OCI-LY7 (cell line): Measurements from ENCODE around the gene ABHD12. TPM values are rescaled to one million over a fixed set of nuclear protein-coding genes. Genes with fewer than 3 reads are reported as not detected.

Experiments
- BruUV-seq: library from RNA; stranded (reverse); fragments of 400-500 nt; replicated peaks from 2 replicates; lab custom pipeline; 2021; lab: Mats Ljungman, UMichigan
- CTCF ChIA-PET: fragments of 300-600 bp; sonication (Branson Sonifier 250); formaldehyde crosslinking; loops from one replicate; lab custom pipeline; 2022; ENCODE audit warnings: antibody characterized with exemption; ENCODE audit not compliant: unreplicated experiment; lab: Charles Lee
- POLR2A ChIA-PET: fragments of 300-600 bp; sonication (Branson Sonifier 250); formaldehyde crosslinking; loops from one replicate; lab custom pipeline; 2022; ENCODE audit warnings: antibody characterized with exemption; lab: Charles Lee
- DNase-seq: peaks from one replicate; pipeline ENCODE4 v3.0.0-alpha.2; 2015; ENCODE audit warnings: low spot score
- H2AFZ ChIP-seq: fragments of 200-600 bp; sonication (generic), shearing (Covaris generic); 2 replicates; pipeline ENCODE4 v1.6.1; 2014; ENCODE audit warnings: mild to moderate bottlenecking, antibody characterized with exemption, low read length, moderate library complexity
- H3K27ac ChIP-seq: fragments of 200-600 bp; sonication (generic); 2 replicates; pipeline ENCODE4 v1.5.1; 2014; ENCODE audit warnings: mixed run types, low read depth, mild to moderate bottlenecking, moderate library complexity, low read length, inconsistent platforms; ENCODE audit not compliant: poor library complexity, severe bottlenecking
- H3K36me3 ChIP-seq: fragments of 200-600 bp; sonication (generic); 2 replicates; pipeline ENCODE4 v1.6.1; 2014; ENCODE audit warnings: mild to moderate bottlenecking, antibody characterized with exemption, low read length, moderate library complexity, mixed read lengths; ENCODE audit not compliant: insufficient read depth
- H3K4me1 ChIP-seq: fragments of 200-600 bp; sonication (generic); 2 replicates; pipeline ENCODE4 v1.5.1; 2014; ENCODE audit warnings: mild to moderate bottlenecking, low read length; ENCODE audit not compliant: insufficient read depth, poor library complexity, severe bottlenecking
- H3K4me2 ChIP-seq: fragments of 200-600 bp; sonication (generic); 2 replicates; pipeline ENCODE4 v1.6.1; 2014; ENCODE audit warnings: mild to moderate bottlenecking, low read length
- H3K4me3 ChIP-seq: fragments of 200-600 bp; sonication (generic); 2 replicates; pipeline ENCODE4 v1.5.1; 2014; ENCODE audit warnings: mild to moderate bottlenecking, low read depth, low read length; ENCODE audit not compliant: poor library complexity, severe bottlenecking
- H3K79me2 ChIP-seq: fragments of 200-600 bp; sonication (generic); 2 replicates; pipeline ENCODE4 v1.6.1; 2016; ENCODE audit warnings: low read depth, mild to moderate bottlenecking, low read length, moderate library complexity, mixed read lengths; ENCODE audit not compliant: insufficient read depth
- H3K9me2 ChIP-seq: fragments of 200-600 bp; sonication (generic); 2 replicates; pipeline ENCODE4 v1.6.1; 2016; ENCODE audit warnings: mild to moderate bottlenecking, low read length, mixed read lengths; ENCODE audit not compliant: insufficient read depth
- H3K9me3 ChIP-seq: fragments of 200-600 bp; sonication (generic); 2 replicates; pipeline ENCODE4 v1.6.1; 2014; ENCODE audit warnings: mild to moderate bottlenecking, mixed run types, low read length, mixed read lengths
- H4K20me1 ChIP-seq: fragments of 200-600 bp; sonication (generic); 2 replicates; pipeline ENCODE4 v1.6.1; 2014; ENCODE audit warnings: mild to moderate bottlenecking, antibody characterized with exemption, low read length, moderate library complexity, mixed read lengths; ENCODE audit not compliant: insufficient read depth
- CTCF ChIP-seq: fragments of 200-600 bp; sonication (generic); conservative IDR thresholded peaks from 2 replicates; pipeline ENCODE4 v1.5.1; 2014; ENCODE audit warnings: mild to moderate bottlenecking, antibody characterized with exemption, low read length, moderate library complexity, mixed read lengths
- EZH2phosphoT487 ChIP-seq: fragments of 200-600 bp; sonication (generic); IDR thresholded peaks from 2 replicates; pipeline ENCODE4 v1.6.1; 2018; ENCODE audit warnings: low read depth, borderline replicate concordance, mild to moderate bottlenecking, mixed run types, antibody characterized with exemption, low read length, moderate library complexity, mixed read lengths
- intact Hi-C: fragments of 100-400 bp; cut with micrococcal nuclease; formaldehyde crosslinking; loops from one replicate; pipeline ENCODE4 v1.10.0; 2022; ENCODE audit not compliant: unreplicated experiment
- total RNA-seq, 2 experiments: library from RNA; depleted of rRNA in 1 of 2; stranded (reverse); fragments of >200 nt in 1 of 2; shearing (Covaris generic) in 1 of 2; gene quantifications; 2 replicates each; pipeline ENCODE4 v1.2.3, GENCODE V29; 2014 to 2022

ABHD12 gene
- total RNA-seq, 2 experiments from 2014 or later = 10.6 to 12.9 TPM

- intact Hi-C loops = no loop called here
- no peak for DNase-seq
- Histone ChIP-seq H3K4me3 (no peak overlapping the region), H3K27ac (no peak overlapping the region), H2AFZ (no peak overlapping the region), H4K20me1 (peaks cover 12% of the 10 kb centered on the region), H3K9me3 (no peaks in the 10 kb centered on the region), H3K9me2 (no peaks in the 10 kb centered on the region), H3K4me1 (no peaks in the 10 kb centered on the region), H3K4me2 (no peak overlapping the region), H3K79me2 (no peaks in the 10 kb centered on the region), H3K36me3 (peaks cover 3% of the 10 kb centered on the region; the same call in 1 of the 2 replicates)
- no TSS peak for BruUV-seq
- TF ChIP-seq EZH2phosphoT487 (no peak), CTCF (no peak)
- ChIA-PET POLR2A (no interaction called here), CTCF (no interaction called here)
These were observed 116.9 kb downstream of the ABHD12 start for GRCh38 chr20:25273541-25274358.

GRCh38 chr20:25273046-25273445 lies 117.6 kb downstream of the ABHD12 start:
- intact Hi-C loops = no loop called here
- H3K9me3 ChIP-seq = no peaks in the 10 kb centered on the region
- no TSS peak for BruUV-seq
- ChIA-PET CTCF (no interaction called here), POLR2A (no interaction called here)
- no peaks in the 10 kb centered on the region for H3K9me2 ChIP-seq
- H3K4me1 ChIP-seq = no peaks in the 10 kb centered on the region
- DNase-seq = no peak
- TF ChIP-seq CTCF (no peak), EZH2phosphoT487 (no peak)
- H3K27ac ChIP-seq = no peak overlapping the region
- H3K36me3 ChIP-seq = 0 out of 2 replicates have a peak, but pooled peaks cover 3% of the 10 kb centered on the region
- H3K4me3 ChIP-seq = no peak overlapping the region
- no peak overlapping the region for H3K4me2 ChIP-seq
- H2AFZ ChIP-seq = no peak overlapping the region
- H4K20me1 ChIP-seq = peaks cover 12% of the 10 kb centered on the region
- no peaks in the 10 kb centered on the region for H3K79me2 ChIP-seq
